Measurements from ENCODE around the gene RFX2.

GRCh38 chr19:6047256-6047655 lies 63.0 kb downstream of the RFX2 start:
- TF ChIP-seq CTCF (IDR thresholded peaks at IDR 0.05; ENCODE audit: insufficient read depth, low read depth, low read length) (no peak), EZH2 (IDR thresholded peaks at IDR 0.05; ENCODE audit: insufficient read depth, low read length) (no peak)
